GM12874 (cell line): ENCODE data around the gene FBN3.

ENCODE experiments used
- CTCF ChIP-seq: IDR thresholded peaks from 2 replicates; pipeline ENCODE4 v1.5.1; 2011; ENCODE audit warnings: low read depth, mild to moderate bottlenecking, control low read depth, low read length, moderate library complexity; ENCODE audit not compliant: insufficient read depth

The FBN3 gene

DNA sequence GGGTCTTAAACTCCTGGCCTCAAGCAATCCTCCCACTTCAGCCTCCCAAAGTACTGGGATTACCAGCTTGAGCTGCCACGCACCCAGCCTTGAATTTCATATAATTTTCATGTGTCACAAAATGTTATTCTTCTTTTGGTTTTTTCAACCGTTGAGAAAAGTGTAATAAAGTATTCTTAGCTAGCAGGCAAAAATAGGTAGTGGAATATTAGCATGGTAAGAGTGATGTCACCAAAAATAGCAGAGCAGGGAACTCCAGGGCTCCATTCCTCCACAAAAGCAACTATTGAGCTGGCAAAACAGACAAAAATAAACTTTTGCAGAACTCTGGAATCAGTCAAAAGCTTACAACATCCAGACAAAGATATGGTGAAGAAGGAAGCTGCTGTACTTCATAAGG, 43.9 kb downstream of the FBN3 start:
- TF ChIP-seq CTCF, result no peak

GRCh38 chr19:8101311-8101710, 48.1 kb downstream of the FBN3 start:
- no peak for TF ChIP-seq CTCF

GRCh38 chr19:8097681-8098567, 51.5 kb downstream of the FBN3 start:
- TF ChIP-seq CTCF, result no peak

- no peak for TF ChIP-seq CTCF
These were observed 52.2 kb downstream of the FBN3 start for GRCh38 chr19:8097198-8097597.

DNA sequence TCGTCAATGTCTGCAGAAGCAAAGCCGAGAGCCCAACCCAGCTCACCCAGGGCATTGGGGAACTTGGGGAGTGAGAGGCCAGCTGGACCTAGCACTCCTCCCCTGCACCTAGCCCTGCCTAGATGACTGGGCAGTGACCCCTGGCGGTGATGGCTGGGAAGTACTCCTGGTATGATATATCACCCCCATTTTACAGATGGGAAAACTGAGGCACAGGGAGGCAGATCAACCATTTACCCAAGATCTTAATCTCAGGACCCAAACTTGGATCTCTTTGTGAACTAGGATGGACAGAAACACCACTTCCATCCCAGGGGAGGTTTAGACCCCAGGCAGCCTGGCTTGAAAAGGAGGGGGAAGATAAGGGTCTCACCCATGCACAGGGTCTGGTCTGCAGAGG, 53.3 kb downstream of the FBN3 start:
- 0 out of 2 replicates have a peak, but pooled peaks have one; percentile 24 for TF ChIP-seq CTCF

DNA sequence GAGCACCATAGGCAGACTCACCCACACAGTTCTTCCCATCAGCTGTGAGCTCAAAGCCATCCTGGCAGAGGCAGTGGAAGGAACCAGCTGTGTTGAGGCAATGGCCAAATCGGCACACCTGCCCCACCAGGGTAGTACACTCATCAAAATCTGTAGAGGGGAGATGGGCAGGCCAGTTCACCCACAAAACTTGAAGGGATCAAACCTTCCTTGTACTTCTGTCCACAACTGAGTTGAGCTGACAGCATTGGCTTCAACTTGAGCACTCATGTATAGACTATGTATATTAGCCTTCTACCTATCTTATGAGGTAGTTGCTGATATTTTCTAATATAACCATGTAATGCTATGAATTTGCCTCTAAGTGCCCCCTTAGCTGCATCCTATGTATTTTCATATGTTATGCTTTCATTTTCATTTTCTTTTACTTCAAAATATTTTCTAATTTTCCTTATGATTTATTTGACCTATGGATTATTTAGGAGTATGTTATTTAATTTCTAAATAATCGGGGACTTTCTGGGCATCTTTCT, 54.0 kb downstream of the FBN3 start:
- no peak for TF ChIP-seq CTCF

GRCh38 chr19:8094336-8094735, 55.1 kb downstream of the FBN3 start:
- no peak for TF ChIP-seq CTCF
